ENCODE measurements around the gene NGF.
"Not testable (repeated sequence)": the region's sequence is repeated elsewhere in the genome, so short reads cannot be mapped to it uniquely, and the experiment has no call there.

The NGF gene

DNA sequence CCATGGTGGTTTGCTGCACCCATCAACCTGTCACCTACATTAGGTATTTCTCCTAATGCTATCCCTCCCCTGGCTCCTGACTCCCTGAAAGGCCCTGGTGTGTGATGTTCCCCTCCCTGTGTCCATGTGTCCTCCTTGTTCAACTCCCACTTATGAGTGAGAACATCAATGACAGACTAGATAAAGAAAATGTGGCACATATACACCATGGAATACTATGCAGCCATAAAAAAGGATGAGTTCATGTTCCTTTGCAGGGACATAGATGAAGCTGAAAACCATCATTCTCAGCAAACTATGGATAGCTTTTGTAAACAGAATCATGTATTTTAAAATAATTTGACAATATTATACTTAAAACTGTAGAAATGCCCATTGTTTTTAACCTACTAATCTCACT lies 28.5 kb downstream of the NGF start:
- not testable (repeated sequence) for DNase-seq (ENCODE audit: low read depth)

DNA sequence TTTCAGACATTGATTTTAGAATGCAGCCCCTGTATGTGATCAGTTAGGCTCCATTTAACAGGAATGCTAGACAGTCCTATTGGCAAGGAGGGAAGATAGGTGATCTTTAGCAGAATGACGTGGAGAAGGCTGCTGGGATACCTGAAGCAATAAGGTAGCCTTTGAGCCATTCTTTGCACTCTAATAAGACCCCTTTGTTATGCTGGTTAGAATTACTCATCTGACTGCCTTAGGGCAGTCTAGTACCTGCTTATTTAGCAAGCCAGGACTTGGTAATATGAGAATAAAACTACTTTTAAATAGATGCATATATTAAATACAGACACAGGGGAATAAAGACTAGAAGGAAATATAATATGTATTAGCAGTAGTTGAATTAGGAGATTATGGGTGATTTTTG lies 29.1 kb downstream of the NGF start:
- DNase-seq (ENCODE audit: low read depth): no peak

DNA sequence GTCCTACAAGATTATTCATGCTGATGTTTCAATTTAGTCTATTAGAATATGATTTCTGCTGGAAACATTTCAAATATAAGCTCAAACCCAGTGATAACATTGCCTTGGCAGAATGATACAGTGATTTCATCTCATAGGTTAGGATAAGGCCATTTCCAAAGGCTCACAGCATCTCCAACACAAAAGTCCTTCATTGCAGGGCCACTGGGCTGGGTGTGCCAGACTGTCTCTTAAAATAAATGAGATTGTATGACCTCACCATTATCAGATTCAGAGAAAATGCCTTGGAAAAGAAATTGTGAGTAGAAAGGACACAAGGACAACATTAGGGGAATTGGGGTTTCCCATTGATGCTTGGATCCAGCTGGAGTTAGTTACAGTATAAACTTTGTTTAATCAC lies 30.4 kb downstream of the NGF start:
- DNase-seq (ENCODE audit: low read depth): no peak

GRCh38 chr1:115306146-115306545 lies 31.9 kb downstream of the NGF start:
- DNase-seq (ENCODE audit: low read depth): no peak

GRCh38 chr1:115303364-115303763 lies 34.7 kb downstream of the NGF start:
- no peak for DNase-seq (ENCODE audit: low read depth)

GRCh38 chr1:115302390-115302961 lies 35.6 kb downstream of the NGF start:
- no peak for DNase-seq (ENCODE audit: low read depth)

GRCh38 chr1:115301438-115302020 lies 36.5 kb downstream of the NGF start:
- no peak for DNase-seq (ENCODE audit: low read depth)

DNA sequence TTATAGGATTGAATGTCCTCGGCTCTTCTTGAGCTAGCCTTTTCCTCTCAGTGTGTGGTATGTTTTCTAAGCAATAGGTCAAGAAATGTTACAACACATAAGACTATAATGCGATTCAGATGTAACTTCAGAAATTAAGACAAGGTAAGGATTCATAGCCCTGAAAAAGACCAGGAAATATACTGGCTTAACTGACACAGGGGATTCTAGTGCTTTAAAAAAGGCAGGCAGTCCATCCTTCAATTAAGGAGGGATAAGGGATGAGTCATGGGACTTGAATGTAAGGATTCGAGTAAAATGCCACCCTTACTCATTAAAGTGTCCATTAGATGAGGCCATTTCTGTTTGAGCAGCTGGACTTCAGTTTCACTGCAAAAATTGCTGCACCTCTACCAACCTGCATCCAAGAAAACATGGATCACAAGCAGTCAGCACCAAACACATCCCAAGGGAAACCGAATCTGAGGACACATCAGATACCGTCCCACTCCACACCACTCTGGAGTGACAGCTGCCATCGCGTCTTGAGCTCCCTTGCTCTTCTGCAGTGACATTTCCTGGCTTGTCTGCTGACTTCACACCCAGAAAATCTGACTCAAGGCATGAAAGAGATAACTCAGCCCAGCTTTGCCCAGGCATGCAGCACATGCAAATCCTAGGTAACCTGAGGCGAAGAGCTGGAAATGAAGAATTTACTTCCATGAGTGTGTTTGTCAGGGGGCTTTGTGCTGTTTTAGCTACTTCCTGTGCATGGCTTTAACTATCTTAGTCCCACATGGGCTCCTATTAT lies 37.8 kb downstream of the NGF start:
- DNase-seq (ENCODE audit: low read depth): no peak

GRCh38 chr1:115299266-115299665 lies 38.8 kb downstream of the NGF start:
- no peak for DNase-seq (ENCODE audit: low read depth)

- DNase-seq (ENCODE audit: low read depth): no peak
These were observed 41.1 kb downstream of the NGF start for GRCh38 chr1:115296981-115297380.

DNA sequence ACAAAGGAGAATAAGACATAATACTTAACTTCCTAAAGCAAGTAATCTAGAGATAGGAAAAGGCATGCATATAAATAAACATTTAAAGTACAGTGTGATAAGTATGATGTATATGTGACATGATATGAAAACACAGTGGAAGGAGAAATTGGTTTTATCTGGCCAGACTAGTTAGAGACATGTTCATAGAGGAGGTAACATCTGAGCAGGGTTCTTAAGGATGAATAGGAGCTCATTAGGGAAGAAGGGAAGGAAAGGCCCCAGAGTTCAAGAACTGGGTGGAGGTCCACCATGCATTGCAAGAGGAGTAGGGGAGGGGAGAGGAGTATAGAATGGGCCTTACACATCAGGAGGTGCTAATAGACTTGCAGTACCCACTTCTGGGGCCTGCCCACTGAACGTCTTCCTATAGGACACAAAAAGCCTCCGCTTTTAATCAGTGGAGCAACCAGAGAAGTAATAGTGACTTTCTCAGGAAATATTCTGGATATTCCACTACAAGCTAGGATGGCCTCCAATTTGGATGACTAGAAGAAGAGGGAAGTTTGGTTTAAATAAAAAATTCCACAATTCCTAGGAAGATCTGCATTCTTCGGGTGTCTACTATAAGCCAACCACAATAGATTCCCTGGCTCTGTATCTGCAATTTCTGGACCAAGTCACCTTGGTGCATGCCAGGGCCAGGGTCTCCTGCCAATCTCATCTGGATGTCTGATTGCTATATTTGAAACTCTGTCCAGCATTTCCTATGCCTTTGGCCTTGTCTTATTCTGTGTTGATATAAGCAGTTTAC lies 41.9 kb downstream of the NGF start:
- DNase-seq (ENCODE audit: low read depth): no peak

GRCh38 chr1:115293899-115294298 lies 44.1 kb downstream of the NGF start:
- DNase-seq (ENCODE audit: low read depth): no peak

DNA sequence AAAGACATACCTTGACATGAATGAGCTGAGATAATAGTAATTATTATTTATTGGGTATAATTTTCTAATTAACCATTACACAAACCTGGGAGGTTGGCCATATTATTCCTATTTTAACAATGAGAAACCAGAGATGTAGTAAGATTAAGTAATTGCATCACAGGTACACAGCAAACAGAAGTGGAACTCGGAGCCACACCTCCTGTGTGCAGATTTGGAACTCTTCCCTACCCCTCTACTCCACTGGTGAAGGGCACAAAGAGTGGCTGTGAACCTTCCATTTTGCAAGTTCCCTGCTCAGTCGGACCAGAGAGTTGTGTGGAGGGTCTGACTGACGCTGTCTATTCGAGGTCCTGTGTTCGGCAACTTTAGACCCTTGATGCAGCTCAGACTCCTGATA lies 45.0 kb downstream of the NGF start:
- DNase-seq (ENCODE audit: low read depth): no peak

DNA sequence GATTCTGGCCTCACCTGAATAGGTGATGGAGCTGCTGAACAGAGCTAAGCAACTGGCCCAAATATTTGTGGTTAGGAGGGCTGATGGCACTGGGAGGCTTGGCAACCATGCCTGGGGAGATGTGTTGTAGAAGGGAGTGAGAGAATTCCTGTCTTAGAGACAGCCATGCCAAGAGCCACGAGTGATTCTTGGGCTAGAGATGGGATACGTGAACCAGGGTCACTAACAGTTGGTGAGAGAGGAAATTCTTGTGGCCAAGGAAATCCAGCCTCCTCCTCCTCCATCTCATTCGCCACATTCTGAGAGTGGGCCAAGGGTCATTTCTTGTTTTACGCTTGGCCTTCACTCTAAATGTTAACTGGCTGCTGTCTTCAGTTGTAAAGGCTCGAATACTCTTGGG lies 46.3 kb downstream of the NGF start:
- DNase-seq (ENCODE audit: low read depth): no peak

DNA sequence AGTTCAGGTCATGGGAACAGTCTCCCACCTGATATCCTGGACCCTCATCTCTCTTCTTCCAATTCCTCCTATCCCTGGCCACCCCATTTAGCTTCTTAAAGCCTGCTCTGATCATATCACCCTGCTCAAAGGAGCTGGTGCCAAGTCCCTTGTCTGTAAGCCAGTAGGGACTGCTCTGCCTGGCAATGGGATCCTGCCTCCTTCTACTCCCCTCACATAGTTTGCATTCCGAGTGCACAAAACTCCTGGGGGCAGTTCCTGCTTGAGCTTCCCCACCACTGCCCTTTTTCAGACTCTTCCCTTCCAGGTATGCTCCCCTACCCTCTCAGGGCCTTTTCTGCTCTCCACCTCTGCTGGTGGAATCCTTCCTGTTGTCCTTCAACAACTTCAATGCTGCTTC lies 48.1 kb downstream of the NGF start:
- DNase-seq (ENCODE audit: low read depth): no peak

DNA sequence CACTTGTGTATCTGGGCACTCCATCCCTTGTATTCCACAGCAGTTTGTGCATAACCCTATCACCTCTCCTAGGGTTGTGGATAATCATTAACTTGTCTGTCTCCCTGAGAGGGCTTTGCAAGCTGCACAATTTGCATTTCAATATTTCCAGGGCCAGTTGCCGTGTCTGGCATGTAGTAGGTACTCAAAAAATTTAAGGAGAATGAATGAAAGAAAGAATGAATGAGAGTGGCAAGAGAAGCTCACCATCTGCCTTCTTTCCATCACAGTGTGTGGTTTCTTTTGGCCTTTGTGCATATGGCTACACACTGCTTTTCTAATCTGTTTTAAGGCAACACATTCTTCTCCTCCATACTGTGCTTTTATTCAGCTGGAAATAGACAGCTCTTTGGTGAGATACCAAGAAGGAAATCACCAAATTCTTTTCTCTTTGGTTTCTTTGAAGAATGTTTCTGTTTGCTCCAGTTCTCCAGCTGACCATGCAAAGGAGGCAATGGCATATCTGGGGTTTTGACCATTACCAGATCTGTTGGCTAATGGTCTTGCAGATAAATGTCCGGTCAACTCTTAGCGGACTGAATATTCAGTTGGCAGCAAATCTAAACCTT lies 49.4 kb downstream of the NGF start:
- DNase-seq (ENCODE audit: low read depth): no peak

DNA sequence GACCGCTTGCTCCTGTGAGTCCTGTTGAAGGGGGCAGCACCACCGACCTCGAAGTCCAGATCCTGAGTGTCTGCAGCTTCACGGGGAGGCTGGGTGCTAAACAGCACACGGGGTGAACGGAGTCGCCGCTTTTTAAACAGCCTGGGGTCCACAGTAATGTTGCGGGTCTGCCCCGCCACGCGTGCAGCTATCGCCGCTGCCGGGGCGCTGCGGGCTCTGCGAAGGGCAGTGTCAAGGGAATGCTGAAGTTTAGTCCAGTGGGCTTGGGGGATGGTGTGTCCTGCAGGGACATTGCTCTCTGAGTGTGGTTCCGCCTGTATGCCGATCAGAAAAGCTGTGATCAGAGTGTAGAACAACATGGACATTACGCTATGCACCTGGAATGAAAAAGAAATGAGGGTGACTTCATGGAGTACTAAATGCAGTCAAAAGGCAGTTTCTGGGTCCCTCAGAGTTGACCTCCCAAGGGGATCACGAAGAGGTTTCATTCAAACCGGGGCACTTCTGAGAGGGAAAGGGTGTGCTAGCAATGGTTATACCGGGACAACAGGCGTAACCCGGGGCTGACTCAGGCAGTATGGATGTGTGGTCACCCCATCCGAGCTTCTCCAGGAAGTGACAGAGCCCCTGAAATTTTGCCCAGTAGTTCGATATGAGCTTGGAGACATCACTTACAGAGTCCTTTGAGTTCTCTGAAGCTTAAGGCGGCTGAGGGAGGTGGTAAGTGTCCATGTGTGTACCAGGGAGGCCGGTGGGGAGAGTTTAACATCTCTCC lies 51.4 kb downstream of the NGF start:
- no peak for DNase-seq (ENCODE audit: low read depth)

GRCh38 chr1:115284209-115284608 lies 53.8 kb downstream of the NGF start:
- DNase-seq (ENCODE audit: low read depth): no peak

- no peak for DNase-seq (ENCODE audit: low read depth)
These were observed 54.3 kb downstream of the NGF start for GRCh38 chr1:115283681-115284146.

DNA sequence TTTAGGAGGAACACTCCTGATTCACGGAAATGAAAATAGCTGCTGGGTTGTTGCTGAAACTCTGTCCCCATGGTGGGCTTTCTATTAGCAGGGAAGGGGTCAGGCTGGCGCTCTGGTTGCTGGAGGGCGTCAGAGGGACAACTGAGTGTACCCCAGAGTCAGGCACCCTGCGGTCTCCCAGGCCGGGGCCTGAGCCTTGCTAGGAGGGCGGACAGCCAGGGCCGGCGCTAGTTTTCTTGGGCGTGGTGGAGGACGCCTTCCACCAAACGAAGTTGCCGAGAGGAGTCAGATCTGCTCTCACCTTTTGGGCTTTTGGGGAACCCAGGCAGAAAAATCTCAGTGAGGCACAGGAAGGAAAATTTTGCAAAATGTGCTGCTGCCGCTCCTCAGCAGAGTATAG lies 54.8 kb downstream of the NGF start:
- DNase-seq (ENCODE audit: low read depth): no peak

DNA sequence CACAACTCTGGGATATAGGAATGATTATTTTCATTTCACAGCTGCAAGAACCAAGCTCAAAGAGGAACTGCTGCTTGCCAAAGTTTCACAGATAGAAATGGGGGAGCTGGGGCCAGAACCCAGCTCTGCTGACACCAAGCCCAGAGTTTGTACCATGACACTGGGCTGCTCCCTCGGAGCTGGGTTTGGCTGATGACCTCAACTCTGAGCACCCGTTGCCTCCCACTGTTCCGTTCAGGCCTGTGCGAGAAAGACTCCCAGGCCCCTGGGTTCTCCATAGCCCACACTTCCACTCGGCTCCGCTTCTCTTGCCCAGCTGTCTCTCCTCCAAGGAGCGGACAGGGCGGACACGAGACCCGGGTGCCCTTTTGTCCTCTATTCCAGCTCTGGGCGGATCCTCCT lies 55.2 kb downstream of the NGF start:
- no peak for DNase-seq (ENCODE audit: low read depth)

DNA sequence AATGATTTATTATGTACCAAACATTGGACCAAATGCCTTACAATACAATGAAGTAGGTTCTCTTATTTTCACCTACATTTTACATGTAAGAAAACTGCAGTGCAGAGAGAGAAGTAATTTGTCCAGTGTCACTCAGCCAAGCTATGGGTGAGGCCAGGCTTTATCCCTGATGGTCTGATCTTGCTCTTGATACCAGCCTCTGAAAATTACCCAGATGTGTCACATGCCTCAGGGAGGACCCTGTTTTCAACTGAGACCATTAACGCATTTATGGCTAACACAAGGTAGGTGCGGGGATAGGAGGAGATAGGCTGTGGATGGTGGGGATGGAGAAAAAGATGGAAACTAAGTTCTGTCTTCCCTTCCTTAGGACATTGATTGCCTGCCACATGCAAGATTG lies 56.9 kb downstream of the NGF start:
- no peak for DNase-seq (ENCODE audit: low read depth)
